ENCODE data around the gene OR6V1. TPM values are rescaled to one million over a fixed set of nuclear protein-coding genes. Genes with fewer than 3 reads are reported as not detected.

OR6V1 gene
- total RNA-seq, 1 donor from 2014 or later, result not detected

- H3K4me3 Mint-ChIP-seq (ENCODE audit: unreplicated experiment), result no peak overlapping the region
- no peak overlapping the region for H3K27ac Mint-ChIP-seq (ENCODE audit: unreplicated experiment)
- no peaks in the 10 kb centered on the region for H3K9me3 Mint-ChIP-seq (ENCODE audit: unreplicated experiment)
- TF ChIP-seq CTCF (IDR thresholded peaks at IDR 0.05), result no peak
- no peaks in the 10 kb centered on the region for H3K36me3 Mint-ChIP-seq (ENCODE audit: unreplicated experiment)
- peaks cover 12% of the 10 kb centered on the region for H3K4me1 Mint-ChIP-seq (ENCODE audit: unreplicated experiment)
- no peaks in the 10 kb centered on the region for H3K27me3 Mint-ChIP-seq (ENCODE audit: unreplicated experiment)
- no peak for DNase-seq (ENCODE audit: extremely low spot score, unreplicated experiment)
Measured at GRCh38 chr7:143055754-143056153, 3.6 kb downstream of the OR6V1 start.

- DNase-seq (ENCODE audit: extremely low spot score, unreplicated experiment), result no peak
- H3K4me1 Mint-ChIP-seq (ENCODE audit: unreplicated experiment), result peaks cover 18% of the 10 kb centered on the region
- H3K27me3 Mint-ChIP-seq (ENCODE audit: unreplicated experiment), result no peaks in the 10 kb centered on the region
Measured at GRCh38 chr7:143063741-143064140, 11.6 kb downstream of the OR6V1 start.

GRCh38 chr7:143068446-143068845, 16.3 kb downstream of the OR6V1 start:
- H3K4me3 Mint-ChIP-seq (ENCODE audit: unreplicated experiment), result no peak overlapping the region
- peak overlapping the region; percentile 45 for H3K27ac Mint-ChIP-seq (ENCODE audit: unreplicated experiment)
- peaks cover 25% of the 10 kb centered on the region for H3K4me1 Mint-ChIP-seq (ENCODE audit: unreplicated experiment)
- H3K36me3 Mint-ChIP-seq (ENCODE audit: unreplicated experiment), result no peaks in the 10 kb centered on the region
- H3K9me3 Mint-ChIP-seq (ENCODE audit: unreplicated experiment), result peaks cover 9% of the 10 kb centered on the region
- TF ChIP-seq CTCF (IDR thresholded peaks at IDR 0.05), result no peak
- DNase-seq (ENCODE audit: extremely low spot score, unreplicated experiment), result no peak
- peaks cover 6% of the 10 kb centered on the region for H3K27me3 Mint-ChIP-seq (ENCODE audit: unreplicated experiment)

More at GRCh38 chr7:143063741-143064140, 11.6 kb downstream of the OR6V1 start:
- Mint-ChIP-seq H3K9me3 (ENCODE audit: unreplicated experiment) (peaks cover 9% of the 10 kb centered on the region), H3K4me3 (ENCODE audit: unreplicated experiment) (no peak overlapping the region), H3K27ac (ENCODE audit: unreplicated experiment) (no peak overlapping the region), H3K36me3 (ENCODE audit: unreplicated experiment) (peaks cover 3% of the 10 kb centered on the region)
- no peak for TF ChIP-seq CTCF (IDR thresholded peaks at IDR 0.05)

GRCh38 chr7:143069912-143070500, 17.9 kb downstream of the OR6V1 start:
- Mint-ChIP-seq H3K36me3 (ENCODE audit: unreplicated experiment) (no peaks in the 10 kb centered on the region), H3K27me3 (ENCODE audit: unreplicated experiment) (peaks cover 15% of the 10 kb centered on the region), H3K4me1 (ENCODE audit: unreplicated experiment) (peaks cover 25% of the 10 kb centered on the region), H3K9me3 (ENCODE audit: unreplicated experiment) (peaks cover 4% of the 10 kb centered on the region), H3K4me3 (ENCODE audit: unreplicated experiment) (no peak overlapping the region), H3K27ac (ENCODE audit: unreplicated experiment) (peak overlapping the region; percentile 41)
- DNase-seq (ENCODE audit: extremely low spot score, unreplicated experiment), result no peak
- TF ChIP-seq CTCF (IDR thresholded peaks at IDR 0.05), result no peak

- no peak for TF ChIP-seq CTCF (IDR thresholded peaks at IDR 0.05)
- H3K36me3 Mint-ChIP-seq (ENCODE audit: unreplicated experiment), result no peaks in the 10 kb centered on the region
- H3K27me3 Mint-ChIP-seq (ENCODE audit: unreplicated experiment), result peaks cover 15% of the 10 kb centered on the region
- peaks cover 21% of the 10 kb centered on the region for H3K4me1 Mint-ChIP-seq (ENCODE audit: unreplicated experiment)
- H3K27ac Mint-ChIP-seq (ENCODE audit: unreplicated experiment), result no peak overlapping the region
- H3K9me3 Mint-ChIP-seq (ENCODE audit: unreplicated experiment), result no peaks in the 10 kb centered on the region
- DNase-seq (ENCODE audit: extremely low spot score, unreplicated experiment), result no peak
- no peak overlapping the region for H3K4me3 Mint-ChIP-seq (ENCODE audit: unreplicated experiment)
Measured at GRCh38 chr7:143073556-143073955, 21.4 kb downstream of the OR6V1 start.
